ENCODE measurements around the gene KIF18B. TPM values are rescaled to one million over a fixed set of nuclear protein-coding genes. Genes with fewer than 3 reads are reported as not detected.

Gene KIF18B
- total RNA-seq, 2 experiments from 2014 or later = 42.2 to 126 TPM

DNA sequence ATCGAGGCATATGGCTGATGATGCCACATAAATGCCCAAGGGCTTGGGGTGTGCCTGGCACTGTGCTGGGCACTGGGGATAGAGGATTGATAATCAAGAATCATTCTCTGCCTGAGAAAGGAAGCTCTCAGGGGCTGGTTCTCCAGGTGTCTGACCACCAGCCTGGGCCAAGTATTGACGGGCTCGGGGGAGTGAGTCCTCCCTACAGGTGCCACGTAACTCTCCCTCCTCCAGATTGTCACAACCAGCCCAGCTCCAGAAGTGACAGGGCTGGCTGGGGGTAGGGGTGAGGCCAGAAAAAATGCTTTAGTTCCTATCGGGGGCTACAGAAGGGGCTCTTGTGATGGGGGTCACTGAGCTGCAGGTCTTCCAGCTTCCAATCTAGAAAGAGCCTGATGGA lies 31.2 kb upstream of the KIF18B start:
- CTCF ChIA-PET (ENCODE audit: unreplicated experiment) = no interaction called here
- intact Hi-C loops (cut with micrococcal nuclease; ENCODE audit: unreplicated experiment) = no loop called here
- BruUV-seq (replicated peaks) = no TSS peak
- Histone ChIP-seq H3K4me1 (ENCODE audit: insufficient read depth, low read length, poor library complexity, severe bottlenecking) (no peaks in the 10 kb centered on the region), H3K9me2 (ENCODE audit: insufficient read depth, low read length) (no peaks in the 10 kb centered on the region), H4K20me1 (ENCODE audit: insufficient read depth, low read length) (no peaks in the 10 kb centered on the region), H3K27ac (ENCODE audit: low read depth, low read length, poor library complexity, severe bottlenecking) (no peak overlapping the region), H3K4me3 (ENCODE audit: low read depth, low read length, poor library complexity, severe bottlenecking) (no peak overlapping the region), H2AFZ (ENCODE audit: low read length) (no peak overlapping the region), H3K36me3 (ENCODE audit: insufficient read depth, low read length) (no peaks in the 10 kb centered on the region), H3K9me3 (ENCODE audit: low read length) (no peaks in the 10 kb centered on the region), H3K79me2 (ENCODE audit: insufficient read depth, low read depth, low read length) (no peaks in the 10 kb centered on the region), H3K4me2 (ENCODE audit: low read length) (no peak overlapping the region)
- TF ChIP-seq EZH2phosphoT487 (IDR thresholded peaks at IDR 0.05; ENCODE audit: borderline replicate concordance, low read depth, low read length) = no peak
- TF ChIP-seq, protein P1, sequence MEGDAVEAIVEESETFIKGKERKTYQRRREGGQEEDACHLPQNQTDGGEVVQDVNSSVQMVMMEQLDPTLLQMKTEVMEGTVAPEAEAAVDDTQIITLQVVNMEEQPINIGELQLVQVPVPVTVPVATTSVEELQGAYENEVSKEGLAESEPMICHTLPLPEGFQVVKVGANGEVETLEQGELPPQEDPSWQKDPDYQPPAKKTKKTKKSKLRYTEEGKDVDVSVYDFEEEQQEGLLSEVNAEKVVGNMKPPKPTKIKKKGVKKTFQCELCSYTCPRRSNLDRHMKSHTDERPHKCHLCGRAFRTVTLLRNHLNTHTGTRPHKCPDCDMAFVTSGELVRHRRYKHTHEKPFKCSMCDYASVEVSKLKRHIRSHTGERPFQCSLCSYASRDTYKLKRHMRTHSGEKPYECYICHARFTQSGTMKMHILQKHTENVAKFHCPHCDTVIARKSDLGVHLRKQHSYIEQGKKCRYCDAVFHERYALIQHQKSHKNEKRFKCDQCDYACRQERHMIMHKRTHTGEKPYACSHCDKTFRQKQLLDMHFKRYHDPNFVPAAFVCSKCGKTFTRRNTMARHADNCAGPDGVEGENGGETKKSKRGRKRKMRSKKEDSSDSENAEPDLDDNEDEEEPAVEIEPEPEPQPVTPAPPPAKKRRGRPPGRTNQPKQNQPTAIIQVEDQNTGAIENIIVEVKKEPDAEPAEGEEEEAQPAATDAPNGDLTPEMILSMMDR (conservative IDR thresholded peaks at IDR 0.05; ENCODE audit: low read length) = no peak
- POLR2A ChIA-PET = no interaction called here
- no peak for DNase-seq (ENCODE audit: low spot score)

DNA sequence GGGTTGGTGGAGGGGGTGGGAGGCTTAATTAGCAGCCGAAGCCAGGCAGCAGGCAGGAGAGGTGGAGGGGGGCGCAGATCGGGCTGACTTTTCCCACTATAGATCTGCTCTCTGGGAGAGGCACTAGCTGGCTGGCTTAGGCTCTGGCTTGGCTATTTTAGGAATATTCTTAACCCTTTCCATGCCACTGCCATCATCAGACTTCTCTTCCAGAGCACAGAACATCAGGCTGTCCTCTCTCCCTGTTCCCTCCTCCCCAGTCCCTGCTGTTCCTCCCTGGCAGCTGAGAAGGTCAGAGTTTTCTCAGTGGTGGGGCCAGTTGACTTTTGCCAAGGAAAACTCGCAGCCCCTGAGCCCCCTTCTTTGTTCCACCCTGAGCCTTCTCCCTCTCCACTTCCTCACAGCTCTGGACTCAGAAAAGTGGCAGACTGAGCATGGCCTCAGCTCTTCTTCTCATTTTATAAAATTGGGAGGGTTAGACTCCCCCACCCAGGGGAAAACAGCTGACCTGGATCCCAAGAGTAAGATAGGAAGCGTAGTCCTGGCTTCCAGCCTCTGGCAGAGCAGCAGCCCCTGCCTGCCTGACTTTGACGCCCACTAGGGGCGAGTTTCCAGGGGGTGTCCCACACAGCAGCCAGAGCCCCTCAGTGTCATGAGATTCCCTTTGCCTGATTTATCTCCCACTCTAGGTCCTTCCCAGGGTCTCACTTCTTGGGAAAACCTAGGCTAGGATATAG lies 30.4 kb upstream of the KIF18B start:
- TF ChIP-seq, protein P1 (conservative IDR thresholded peaks at IDR 0.05; ENCODE audit: low read length) = no peak
- no peak for TF ChIP-seq EZH2phosphoT487 (IDR thresholded peaks at IDR 0.05; ENCODE audit: borderline replicate concordance, low read depth, low read length)
- Histone ChIP-seq H3K4me2 (ENCODE audit: low read length) (no peak overlapping the region), H4K20me1 (ENCODE audit: insufficient read depth, low read length) (no peaks in the 10 kb centered on the region), H3K9me3 (ENCODE audit: low read length) (no peaks in the 10 kb centered on the region), H3K27ac (ENCODE audit: low read depth, low read length, poor library complexity, severe bottlenecking) (no peak overlapping the region), H3K9me2 (ENCODE audit: insufficient read depth, low read length) (no peaks in the 10 kb centered on the region), H2AFZ (ENCODE audit: low read length) (no peak overlapping the region), H3K4me1 (ENCODE audit: insufficient read depth, low read length, poor library complexity, severe bottlenecking) (no peaks in the 10 kb centered on the region), H3K4me3 (ENCODE audit: low read depth, low read length, poor library complexity, severe bottlenecking) (no peak overlapping the region), H3K36me3 (ENCODE audit: insufficient read depth, low read length) (no peaks in the 10 kb centered on the region), H3K79me2 (ENCODE audit: insufficient read depth, low read depth, low read length) (no peaks in the 10 kb centered on the region)
- ChIA-PET CTCF (ENCODE audit: unreplicated experiment) (no interaction called here), POLR2A (no interaction called here)
- no TSS peak for BruUV-seq (replicated peaks)
- intact Hi-C loops (cut with micrococcal nuclease; ENCODE audit: unreplicated experiment) = no loop called here
- no peak for DNase-seq (ENCODE audit: low spot score)

DNA sequence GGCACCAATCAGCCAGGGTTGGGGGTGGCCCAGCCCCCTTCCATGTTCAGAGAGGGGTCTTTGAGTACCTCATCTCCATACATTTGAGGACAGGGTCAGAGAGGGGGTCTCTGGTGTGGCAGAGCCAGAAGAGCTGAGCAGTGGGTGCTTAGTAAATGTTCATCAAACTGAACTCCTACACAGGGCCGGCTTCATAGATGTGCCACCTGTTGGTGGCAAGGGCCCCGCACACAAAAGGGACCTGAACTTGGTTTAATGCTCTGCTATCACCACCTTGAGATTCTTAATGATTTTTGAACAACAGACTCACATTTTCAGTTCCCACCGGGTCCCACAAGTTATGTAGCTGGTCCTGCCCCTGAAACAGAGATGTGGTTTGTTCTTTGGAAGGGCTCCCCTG lies 29.5 kb upstream of the KIF18B start:
- Histone ChIP-seq H4K20me1 (ENCODE audit: insufficient read depth, low read length) (no peaks in the 10 kb centered on the region), H3K9me3 (ENCODE audit: low read length) (no peaks in the 10 kb centered on the region), H3K79me2 (ENCODE audit: insufficient read depth, low read depth, low read length) (no peaks in the 10 kb centered on the region), H3K27ac (ENCODE audit: low read depth, low read length, poor library complexity, severe bottlenecking) (no peak overlapping the region), H2AFZ (ENCODE audit: low read length) (no peak overlapping the region), H3K36me3 (ENCODE audit: insufficient read depth, low read length) (no peaks in the 10 kb centered on the region), H3K4me3 (ENCODE audit: low read depth, low read length, poor library complexity, severe bottlenecking) (no peak overlapping the region), H3K9me2 (ENCODE audit: insufficient read depth, low read length) (no peaks in the 10 kb centered on the region), H3K4me2 (ENCODE audit: low read length) (no peak overlapping the region), H3K4me1 (ENCODE audit: insufficient read depth, low read length, poor library complexity, severe bottlenecking) (no peaks in the 10 kb centered on the region)
- peak; percentile 39 for DNase-seq (ENCODE audit: low spot score)
- POLR2A ChIA-PET = interaction anchor here (0.6 to 0.8 kb wide), 2 partner anchors 30 to 57 kb away, joined by 4 to 5 read pairs; no protein-coding TSS in a partner anchor
- CTCF ChIA-PET (ENCODE audit: unreplicated experiment) = interaction anchor here (1.2 kb wide), 1 partner anchor 57 kb away, joined by 3 read pairs; no protein-coding TSS in a partner anchor
- no peak for TF ChIP-seq EZH2phosphoT487 (IDR thresholded peaks at IDR 0.05; ENCODE audit: borderline replicate concordance, low read depth, low read length)
- TF ChIP-seq, protein P1 (conservative IDR thresholded peaks at IDR 0.05; ENCODE audit: low read length) = peak; percentile 65
- intact Hi-C loops (cut with micrococcal nuclease; ENCODE audit: unreplicated experiment) = no loop called here
- BruUV-seq (replicated peaks) = no TSS peak

All from OCI-LY7 (cell line).